ENCODE measurements around the gene C1orf174.

- TF ChIP-seq SIN3A (IDR thresholded peaks at IDR 0.05; ENCODE audit: borderline replicate concordance, insufficient read depth, low read depth, low read length) (no peak), CTCF (IDR thresholded peaks at IDR 0.05) (no peak), TCF7L2 (IDR thresholded peaks at IDR 0.05; ENCODE audit: low read depth, low read length) (no peak), POLR2AphosphoS5 (IDR thresholded peaks at IDR 0.05; ENCODE audit: low read depth, low read length) (no peak), REST (IDR thresholded peaks at IDR 0.05; ENCODE audit: insufficient read depth in 1 of 2, low read depth in 2 of 2, low read length in 1 of 2) (no peak)
Measured at GRCh38 chr1:3903141-3904005, 3.3 kb upstream of the C1orf174 start.

All from Panc1 (cell line).